ENCODE measurements around the gene GPC6.

The GPC6 gene

GRCh38 chr13:94239135-94239534 is 1012.5 kb downstream of the GPC6 start:
- H3K4me3 ChIP-seq (ENCODE audit: low read depth, low read length) = no peak overlapping the region
- TF ChIP-seq POLR2A (IDR thresholded peaks at IDR 0.05; ENCODE audit: extremely low read depth, insufficient read length) = no peak
- no peak for TF ChIP-seq CTCF (IDR thresholded peaks at IDR 0.05; ENCODE audit: low read depth, low read length)
- TF ChIP-seq MYC (IDR thresholded peaks at IDR 0.05; ENCODE audit: low read depth, low read length) = no peak
- TF ChIP-seq MAX (IDR thresholded peaks at IDR 0.05; ENCODE audit: low read depth, low read length) = no peak
- DNase-seq (ENCODE audit: low read depth) = peak; percentile 17

GRCh38 chr13:94242554-94242953 is 1015.9 kb downstream of the GPC6 start:
- TF ChIP-seq MAX (IDR thresholded peaks at IDR 0.05; ENCODE audit: low read depth, low read length) = no peak
- TF ChIP-seq POLR2A (IDR thresholded peaks at IDR 0.05; ENCODE audit: extremely low read depth, insufficient read length) = no peak
- TF ChIP-seq MYC (IDR thresholded peaks at IDR 0.05; ENCODE audit: low read depth, low read length) = no peak
- no peak for TF ChIP-seq CTCF (IDR thresholded peaks at IDR 0.05; ENCODE audit: low read depth, low read length)
- DNase-seq (ENCODE audit: low read depth) = no peak
- H3K4me3 ChIP-seq (ENCODE audit: low read depth, low read length) = no peak overlapping the region

GRCh38 chr13:94243551-94243950 is 1016.9 kb downstream of the GPC6 start:
- DNase-seq (ENCODE audit: low read depth) = no peak
- no peak for TF ChIP-seq CTCF (IDR thresholded peaks at IDR 0.05; ENCODE audit: low read depth, low read length)
- TF ChIP-seq POLR2A (IDR thresholded peaks at IDR 0.05; ENCODE audit: extremely low read depth, insufficient read length) = no peak
- TF ChIP-seq MYC (IDR thresholded peaks at IDR 0.05; ENCODE audit: low read depth, low read length) = no peak
- no peak for TF ChIP-seq MAX (IDR thresholded peaks at IDR 0.05; ENCODE audit: low read depth, low read length)
- H3K4me3 ChIP-seq (ENCODE audit: low read depth, low read length) = no peak overlapping the region

GRCh38 chr13:94246495-94246894 is 1019.9 kb downstream of the GPC6 start:
- H3K4me3 ChIP-seq (ENCODE audit: low read depth, low read length) = no peak overlapping the region
- TF ChIP-seq MYC (IDR thresholded peaks at IDR 0.05; ENCODE audit: low read depth, low read length) (no peak), MAX (IDR thresholded peaks at IDR 0.05; ENCODE audit: low read depth, low read length) (no peak), POLR2A (IDR thresholded peaks at IDR 0.05; ENCODE audit: extremely low read depth, insufficient read length) (no peak), CTCF (IDR thresholded peaks at IDR 0.05; ENCODE audit: low read depth, low read length) (no peak)
- DNase-seq (ENCODE audit: low read depth) = no peak

- TF ChIP-seq POLR2A (IDR thresholded peaks at IDR 0.05; ENCODE audit: extremely low read depth, insufficient read length) = no peak
- no peak for TF ChIP-seq MYC (IDR thresholded peaks at IDR 0.05; ENCODE audit: low read depth, low read length)
- no peak for TF ChIP-seq MAX (IDR thresholded peaks at IDR 0.05; ENCODE audit: low read depth, low read length)
- TF ChIP-seq CTCF (IDR thresholded peaks at IDR 0.05; ENCODE audit: low read depth, low read length) = no peak
- DNase-seq (ENCODE audit: low read depth) = no peak
- H3K4me3 ChIP-seq (ENCODE audit: low read depth, low read length) = no peak overlapping the region
Observed at GRCh38 chr13:94247890-94248289, 1021.3 kb downstream of the GPC6 start.

Measured in NB4 (cell line).